Rectal smooth muscle tissue (tissue), 1 donor: Measurements from ENCODE around the gene LRRN2.

ENCODE experiments used
- H3K27ac ChIP-seq: one replicate; pipeline ENCODE4 v1.7.0; 2013; ENCODE audit warnings: low read depth, low read length, inconsistent platforms
- H3K27me3 ChIP-seq: one replicate; pipeline ENCODE4 v1.7.0; 2013; ENCODE audit warnings: low read length; ENCODE audit not compliant: control insufficient read depth, insufficient read depth
- H3K36me3 ChIP-seq: one replicate; pipeline ENCODE4 v1.7.0; 2013; ENCODE audit warnings: low read length; ENCODE audit not compliant: control insufficient read depth, insufficient read depth
- H3K4me1 ChIP-seq: one replicate; pipeline ENCODE4 v1.7.0; 2013; ENCODE audit warnings: low read length; ENCODE audit not compliant: control insufficient read depth, insufficient read depth
- H3K4me3 ChIP-seq: one replicate; pipeline ENCODE4 v1.7.0; 2013; ENCODE audit warnings: low read length
- H3K9ac ChIP-seq: one replicate; pipeline ENCODE4 v1.7.0; 2013; ENCODE audit warnings: low read length

LRRN2 gene

GRCh38 chr1:204662530-204662929, 23.0 kb downstream of the LRRN2 start:
- H3K36me3 ChIP-seq: no peaks in the 10 kb centered on the region
- no peaks in the 10 kb centered on the region for H3K27me3 ChIP-seq
- no peaks in the 10 kb centered on the region for H3K4me1 ChIP-seq
- H3K9ac ChIP-seq: no peak overlapping the region
- no peak overlapping the region for H3K27ac ChIP-seq
- H3K4me3 ChIP-seq: no peak overlapping the region

GRCh38 chr1:204660509-204660908, 25.0 kb downstream of the LRRN2 start:
- Histone ChIP-seq H3K36me3 (no peaks in the 10 kb centered on the region), H3K4me1 (no peaks in the 10 kb centered on the region), H3K27me3 (no peaks in the 10 kb centered on the region)

DNA sequence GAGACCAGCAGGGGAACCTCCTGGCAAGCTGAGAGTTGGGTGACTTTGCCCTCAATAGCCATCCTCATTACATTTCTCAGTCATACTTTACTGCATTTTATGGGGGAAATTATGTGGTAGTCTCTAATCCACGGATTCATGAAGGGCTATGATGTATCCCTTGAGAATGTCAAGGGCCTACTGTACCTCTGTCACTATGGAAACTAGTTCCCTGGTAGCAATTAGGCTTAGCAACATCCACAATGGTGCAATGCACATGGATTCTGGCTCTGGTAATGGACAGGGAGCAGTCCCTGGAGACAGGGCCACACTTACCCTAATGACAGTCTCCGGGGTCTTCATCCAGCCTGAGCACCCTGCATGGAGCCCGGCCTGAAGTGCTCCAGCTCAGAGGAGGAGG, 26.5 kb downstream of the LRRN2 start:
- H3K36me3 ChIP-seq: no peaks in the 10 kb centered on the region
- no peak overlapping the region for H3K27ac ChIP-seq
- H3K27me3 ChIP-seq: no peaks in the 10 kb centered on the region
- no peak overlapping the region for H3K9ac ChIP-seq
- H3K4me1 ChIP-seq: no peaks in the 10 kb centered on the region
- H3K4me3 ChIP-seq: no peak overlapping the region

More at GRCh38 chr1:204660509-204660908, 25.0 kb downstream of the LRRN2 start:
- no peak overlapping the region for H3K27ac ChIP-seq
- H3K4me3 ChIP-seq: no peak overlapping the region
- H3K9ac ChIP-seq: no peak overlapping the region

DNA sequence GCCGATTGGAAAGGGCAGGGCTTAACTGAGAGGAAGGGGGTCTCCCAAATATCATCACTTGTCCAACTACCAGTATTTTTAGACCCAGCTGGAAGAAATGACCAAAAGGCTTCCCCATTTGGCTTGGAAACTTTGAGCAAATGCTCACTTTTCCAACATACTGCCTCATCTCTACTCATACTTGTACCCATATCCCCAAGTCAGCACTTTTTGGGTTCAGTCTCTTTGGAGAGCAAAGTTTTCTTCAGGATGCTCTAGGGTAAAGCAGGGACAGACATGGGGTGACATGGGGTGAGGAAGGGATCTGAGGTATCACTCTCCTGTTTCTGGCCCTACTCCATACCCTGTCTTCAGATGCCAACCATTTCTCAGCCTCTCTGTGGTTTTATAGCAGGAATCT, 27.2 kb downstream of the LRRN2 start:
- Histone ChIP-seq H3K27ac (no peak overlapping the region), H3K36me3 (no peaks in the 10 kb centered on the region), H3K9ac (no peak overlapping the region), H3K4me3 (no peak overlapping the region), H3K4me1 (no peaks in the 10 kb centered on the region), H3K27me3 (no peaks in the 10 kb centered on the region)

GRCh38 chr1:204653590-204654340, 31.8 kb downstream of the LRRN2 start:
- Histone ChIP-seq H3K4me1 (peaks cover 8% of the 10 kb centered on the region), H3K9ac (no peak overlapping the region), H3K27me3 (no peaks in the 10 kb centered on the region), H3K36me3 (no peaks in the 10 kb centered on the region), H3K4me3 (no peak overlapping the region), H3K27ac (no peak overlapping the region)

DNA sequence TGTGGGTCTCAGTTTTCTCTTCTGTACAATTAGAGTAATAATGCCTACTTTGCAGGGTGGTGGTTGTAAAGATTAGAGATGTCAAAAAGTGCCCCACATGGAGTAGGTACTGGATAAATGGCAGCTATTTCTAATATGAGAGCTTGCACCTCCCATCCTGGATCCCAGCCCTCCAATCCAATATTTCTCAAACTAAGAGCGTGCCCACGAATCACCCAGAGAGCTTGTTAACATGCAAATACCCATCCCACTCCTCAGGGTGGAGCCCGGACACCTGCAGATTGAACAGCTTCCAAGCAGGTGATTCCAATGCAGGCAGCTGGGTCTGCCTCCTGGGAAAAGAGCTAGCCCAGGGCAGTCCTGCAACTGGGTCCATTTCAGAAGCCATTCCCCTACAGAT, 33.0 kb downstream of the LRRN2 start:
- Histone ChIP-seq H3K27me3 (no peaks in the 10 kb centered on the region), H3K36me3 (no peaks in the 10 kb centered on the region), H3K4me1 (peaks cover 8% of the 10 kb centered on the region), H3K4me3 (no peak overlapping the region), H3K27ac (no peak overlapping the region), H3K9ac (no peak overlapping the region)

DNA sequence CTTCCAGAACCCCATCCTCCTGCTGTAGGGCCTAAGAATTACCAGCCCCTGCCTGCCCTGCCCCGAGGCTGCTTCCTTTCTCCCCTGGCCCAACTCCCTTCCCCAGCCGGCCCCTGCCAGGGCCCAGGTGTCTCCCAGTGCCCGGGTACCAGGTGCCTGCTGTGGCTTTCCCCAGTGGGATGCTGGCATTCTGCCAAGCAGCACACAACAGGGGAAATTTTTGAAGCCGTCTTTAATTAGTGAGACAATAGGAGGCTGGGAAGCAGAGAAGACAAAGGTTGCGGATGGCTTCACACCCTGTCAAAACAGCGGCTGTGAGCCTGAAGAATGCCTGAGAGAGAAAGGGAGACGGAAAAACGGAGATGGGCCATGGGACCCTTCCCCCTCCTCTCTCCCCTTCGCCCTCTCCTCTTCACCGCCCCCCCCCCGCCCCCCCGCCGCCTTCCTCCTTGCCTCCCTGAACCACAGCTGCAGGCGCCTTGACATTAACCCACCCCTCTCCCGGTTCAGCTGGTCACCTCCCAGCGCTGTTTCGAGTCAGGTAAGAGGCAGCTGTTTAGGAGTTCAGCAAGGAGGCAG, 33.6 kb downstream of the LRRN2 start:
- no peaks in the 10 kb centered on the region for H3K27me3 ChIP-seq
- no peak overlapping the region for H3K9ac ChIP-seq
- H3K27ac ChIP-seq: no peak overlapping the region
- peaks cover 8% of the 10 kb centered on the region for H3K4me1 ChIP-seq
- H3K36me3 ChIP-seq: no peaks in the 10 kb centered on the region
- no peak overlapping the region for H3K4me3 ChIP-seq

DNA sequence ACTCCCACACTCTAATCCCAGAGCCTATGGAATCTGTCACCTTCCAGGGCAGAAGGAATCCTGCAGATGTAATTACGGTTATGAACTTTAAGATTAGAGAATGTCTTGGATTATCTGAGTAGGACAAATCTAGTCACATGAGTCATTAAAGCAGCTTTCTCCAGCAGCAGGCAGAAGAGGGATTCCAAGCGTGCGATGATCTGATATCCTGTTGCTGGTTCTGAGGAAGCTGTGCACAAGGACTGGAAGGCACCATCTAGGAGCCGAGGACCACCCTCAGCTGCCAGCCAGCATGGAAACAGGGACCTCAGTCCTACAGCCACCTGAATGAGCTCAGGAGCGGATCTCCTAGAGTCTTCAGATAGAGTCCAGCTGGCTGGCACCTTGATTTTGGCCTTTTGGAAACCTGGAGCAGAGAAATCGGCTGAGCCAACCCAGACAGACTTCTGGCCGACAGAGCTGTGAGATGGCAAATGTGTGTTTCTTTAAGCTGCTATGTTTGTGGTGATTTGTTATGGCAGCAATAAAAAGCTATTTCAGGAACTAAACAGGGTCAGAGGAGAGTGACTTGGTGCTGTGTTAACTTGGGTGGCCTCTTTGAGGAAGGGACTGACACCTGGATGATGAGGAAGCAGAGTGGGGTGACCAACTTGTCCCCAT, 34.5 kb downstream of the LRRN2 start:
- H3K4me3 ChIP-seq: peak overlapping the region; percentile 39
- H3K36me3 ChIP-seq: no peaks in the 10 kb centered on the region
- H3K27ac ChIP-seq: no peak overlapping the region
- no peak overlapping the region for H3K9ac ChIP-seq
- peaks cover 8% of the 10 kb centered on the region for H3K4me1 ChIP-seq
- H3K27me3 ChIP-seq: no peaks in the 10 kb centered on the region

- H3K27me3 ChIP-seq: no peaks in the 10 kb centered on the region
- no peak overlapping the region for H3K27ac ChIP-seq
- no peaks in the 10 kb centered on the region for H3K36me3 ChIP-seq
- no peak overlapping the region for H3K9ac ChIP-seq
- H3K4me1 ChIP-seq: peaks cover 8% of the 10 kb centered on the region
- H3K4me3 ChIP-seq: no peak overlapping the region
These were observed 35.6 kb downstream of the LRRN2 start for GRCh38 chr1:204649721-204650521.

DNA sequence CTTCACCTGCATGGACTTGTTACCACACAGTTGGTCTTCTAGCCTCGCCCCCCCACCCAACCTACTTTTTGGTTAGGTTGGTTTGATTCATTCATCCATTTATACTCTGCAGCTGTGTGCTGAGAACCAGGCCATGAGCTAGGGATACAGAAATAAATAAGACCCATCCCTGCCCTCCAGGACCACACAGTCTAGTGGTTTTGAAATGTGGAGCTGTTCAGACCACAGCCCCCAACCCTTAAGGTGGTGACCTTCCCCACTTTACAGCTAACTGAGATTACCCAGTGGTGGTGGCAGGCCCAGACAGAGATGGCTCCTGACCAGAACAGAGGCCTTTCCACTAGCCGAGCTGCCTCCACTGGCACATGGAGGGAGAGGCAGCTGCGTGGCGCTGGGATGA, 37.0 kb downstream of the LRRN2 start:
- Histone ChIP-seq H3K36me3 (no peaks in the 10 kb centered on the region), H3K4me1 (peaks cover 8% of the 10 kb centered on the region), H3K9ac (no peak overlapping the region)

DNA sequence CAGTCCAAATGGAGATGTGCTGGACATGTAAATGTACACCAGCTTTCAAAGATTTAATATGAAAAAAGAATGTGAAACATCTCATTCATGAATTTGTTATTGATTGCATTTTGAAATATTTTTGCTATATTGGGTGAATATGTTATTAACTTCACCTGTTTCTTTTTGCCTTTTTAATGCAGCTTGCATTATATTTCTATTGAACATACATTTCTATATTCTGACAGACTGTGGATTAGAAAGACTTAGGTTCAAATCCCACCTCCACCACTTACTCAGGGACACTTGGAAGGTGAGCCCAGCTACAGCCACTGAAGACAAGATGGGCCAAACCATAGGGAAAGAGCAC, 37.8 kb downstream of the LRRN2 start:
- Histone ChIP-seq H3K4me3 (no peak overlapping the region), H3K9ac (no peak overlapping the region), H3K4me1 (peaks cover 8% of the 10 kb centered on the region), H3K27me3 (no peaks in the 10 kb centered on the region), H3K36me3 (no peaks in the 10 kb centered on the region), H3K27ac (no peak overlapping the region)

More for the DNA sequence above, 37.0 kb downstream of the LRRN2 start:
- Histone ChIP-seq H3K27ac (no peak overlapping the region), H3K27me3 (no peaks in the 10 kb centered on the region), H3K4me3 (no peak overlapping the region)

DNA sequence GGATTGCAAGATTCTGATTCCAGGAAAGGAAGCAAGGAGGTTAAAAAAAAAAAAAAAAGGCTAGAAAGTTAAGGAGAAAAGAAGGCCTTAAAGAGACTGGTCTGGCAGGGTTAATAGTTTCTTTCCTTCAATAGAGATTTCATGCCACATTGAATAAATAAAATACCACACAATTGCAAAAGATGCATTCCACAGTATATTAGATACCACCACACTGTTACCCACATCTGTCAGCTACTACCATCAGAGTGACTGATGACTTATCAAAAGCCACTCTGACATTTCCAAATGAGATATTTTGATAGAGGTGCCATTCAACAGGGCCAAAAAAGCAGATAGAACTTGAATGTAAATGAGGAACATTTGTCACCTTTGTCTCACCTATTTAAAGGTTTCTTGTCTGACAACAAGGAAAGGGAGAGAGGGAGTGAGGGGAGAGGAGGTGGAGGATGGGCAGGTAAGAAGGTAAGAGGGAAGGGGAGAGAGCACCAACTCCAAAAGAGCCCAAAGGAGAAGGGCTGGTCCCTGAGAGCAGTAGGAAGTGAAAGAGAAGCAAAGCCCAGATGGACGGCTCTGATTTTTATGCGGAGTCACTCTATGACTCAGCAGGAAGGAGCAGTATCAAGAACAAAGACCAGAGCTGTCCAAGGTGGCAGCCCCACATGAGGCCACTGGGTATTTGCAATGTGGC, 38.3 kb downstream of the LRRN2 start:
- Histone ChIP-seq H3K27me3 (no peaks in the 10 kb centered on the region), H3K27ac (no peak overlapping the region), H3K4me3 (no peak overlapping the region), H3K36me3 (no peaks in the 10 kb centered on the region), H3K4me1 (peaks cover 8% of the 10 kb centered on the region), H3K9ac (no peak overlapping the region)
